ENCODE data around the gene MITF.

The MITF gene

DNA sequence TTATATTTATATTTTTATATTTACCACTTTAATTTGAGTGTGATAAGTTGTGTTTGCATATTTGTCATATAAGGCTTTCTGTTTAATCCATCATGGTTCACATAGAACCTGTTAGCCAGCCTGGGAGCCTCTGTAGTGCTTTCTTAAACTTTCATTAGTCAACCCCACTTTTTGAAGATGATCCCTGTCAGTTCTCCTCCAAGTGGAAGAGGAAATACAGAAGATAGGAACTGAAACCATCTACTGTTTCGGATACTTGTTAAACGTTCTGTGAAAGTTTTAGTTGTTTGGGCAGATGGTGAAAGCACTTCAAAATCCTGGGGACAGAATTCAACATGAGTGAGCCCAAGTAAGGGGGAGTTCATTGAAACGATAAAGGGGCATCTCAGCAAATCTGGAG lies 255.7 kb downstream of the MITF start:
- no peak for TF ChIP-seq POLR2AphosphoS5 (IDR thresholded peaks at IDR 0.05; ENCODE audit: low read depth)
- TF ChIP-seq, protein P1, sequence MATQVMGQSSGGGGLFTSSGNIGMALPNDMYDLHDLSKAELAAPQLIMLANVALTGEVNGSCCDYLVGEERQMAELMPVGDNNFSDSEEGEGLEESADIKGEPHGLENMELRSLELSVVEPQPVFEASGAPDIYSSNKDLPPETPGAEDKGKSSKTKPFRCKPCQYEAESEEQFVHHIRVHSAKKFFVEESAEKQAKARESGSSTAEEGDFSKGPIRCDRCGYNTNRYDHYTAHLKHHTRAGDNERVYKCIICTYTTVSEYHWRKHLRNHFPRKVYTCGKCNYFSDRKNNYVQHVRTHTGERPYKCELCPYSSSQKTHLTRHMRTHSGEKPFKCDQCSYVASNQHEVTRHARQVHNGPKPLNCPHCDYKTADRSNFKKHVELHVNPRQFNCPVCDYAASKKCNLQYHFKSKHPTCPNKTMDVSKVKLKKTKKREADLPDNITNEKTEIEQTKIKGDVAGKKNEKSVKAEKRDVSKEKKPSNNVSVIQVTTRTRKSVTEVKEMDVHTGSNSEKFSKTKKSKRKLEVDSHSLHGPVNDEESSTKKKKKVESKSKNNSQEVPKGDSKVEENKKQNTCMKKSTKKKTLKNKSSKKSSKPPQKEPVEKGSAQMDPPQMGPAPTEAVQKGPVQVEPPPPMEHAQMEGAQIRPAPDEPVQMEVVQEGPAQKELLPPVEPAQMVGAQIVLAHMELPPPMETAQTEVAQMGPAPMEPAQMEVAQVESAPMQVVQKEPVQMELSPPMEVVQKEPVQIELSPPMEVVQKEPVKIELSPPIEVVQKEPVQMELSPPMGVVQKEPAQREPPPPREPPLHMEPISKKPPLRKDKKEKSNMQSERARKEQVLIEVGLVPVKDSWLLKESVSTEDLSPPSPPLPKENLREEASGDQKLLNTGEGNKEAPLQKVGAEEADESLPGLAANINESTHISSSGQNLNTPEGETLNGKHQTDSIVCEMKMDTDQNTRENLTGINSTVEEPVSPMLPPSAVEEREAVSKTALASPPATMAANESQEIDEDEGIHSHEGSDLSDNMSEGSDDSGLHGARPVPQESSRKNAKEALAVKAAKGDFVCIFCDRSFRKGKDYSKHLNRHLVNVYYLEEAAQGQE (IDR thresholded peaks at IDR 0.05; ENCODE audit: insufficient replicate concordance, low read depth) = no peak
- no peaks in the 10 kb centered on the region for H3K27me3 ChIP-seq (ENCODE audit: insufficient read depth, poor library complexity, severe bottlenecking)
- no peak for DNase-seq (ENCODE audit: low read depth in 1 of 2, low spot score in 1 of 2)
- no peak overlapping the region for H3K27ac ChIP-seq (replicated peaks)
- no peak overlapping the region for H3K4me3 ChIP-seq (replicated peaks; ENCODE audit: insufficient read depth, low read length)

DNA sequence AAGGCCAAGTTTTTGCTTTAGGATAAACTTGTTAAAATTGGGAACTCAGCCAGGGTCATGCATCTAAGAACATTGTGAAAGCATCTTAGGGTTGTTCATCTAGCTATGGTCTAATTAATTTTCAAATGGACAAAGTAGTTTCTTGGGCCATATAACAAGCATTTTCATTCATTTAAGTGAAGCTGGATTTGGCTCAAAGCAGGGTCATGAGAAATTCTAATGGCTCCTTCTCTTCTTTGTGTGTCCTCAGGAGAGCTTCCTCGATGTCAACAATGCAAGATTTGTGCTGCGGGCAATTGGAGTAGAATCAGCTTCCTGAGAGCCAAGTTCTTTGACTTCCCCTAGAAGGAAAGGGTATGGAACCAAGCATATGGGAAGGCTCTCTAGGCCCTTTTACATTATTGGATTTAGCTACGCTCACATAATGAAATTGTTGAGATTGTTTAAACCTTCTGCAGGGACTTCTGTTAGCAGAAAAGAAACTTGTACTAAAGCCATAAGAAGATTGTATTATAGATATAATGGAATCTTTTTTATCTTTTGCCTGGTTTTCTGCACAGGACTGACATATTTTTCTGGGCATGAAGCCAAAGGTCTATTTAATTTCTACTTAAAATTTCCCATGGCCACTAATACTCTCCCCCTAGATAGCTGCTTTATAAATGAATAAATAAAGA lies 258.5 kb downstream of the MITF start:
- no peak for DNase-seq (ENCODE audit: low read depth in 1 of 2, low spot score in 1 of 2)
- TF ChIP-seq, protein P2, sequence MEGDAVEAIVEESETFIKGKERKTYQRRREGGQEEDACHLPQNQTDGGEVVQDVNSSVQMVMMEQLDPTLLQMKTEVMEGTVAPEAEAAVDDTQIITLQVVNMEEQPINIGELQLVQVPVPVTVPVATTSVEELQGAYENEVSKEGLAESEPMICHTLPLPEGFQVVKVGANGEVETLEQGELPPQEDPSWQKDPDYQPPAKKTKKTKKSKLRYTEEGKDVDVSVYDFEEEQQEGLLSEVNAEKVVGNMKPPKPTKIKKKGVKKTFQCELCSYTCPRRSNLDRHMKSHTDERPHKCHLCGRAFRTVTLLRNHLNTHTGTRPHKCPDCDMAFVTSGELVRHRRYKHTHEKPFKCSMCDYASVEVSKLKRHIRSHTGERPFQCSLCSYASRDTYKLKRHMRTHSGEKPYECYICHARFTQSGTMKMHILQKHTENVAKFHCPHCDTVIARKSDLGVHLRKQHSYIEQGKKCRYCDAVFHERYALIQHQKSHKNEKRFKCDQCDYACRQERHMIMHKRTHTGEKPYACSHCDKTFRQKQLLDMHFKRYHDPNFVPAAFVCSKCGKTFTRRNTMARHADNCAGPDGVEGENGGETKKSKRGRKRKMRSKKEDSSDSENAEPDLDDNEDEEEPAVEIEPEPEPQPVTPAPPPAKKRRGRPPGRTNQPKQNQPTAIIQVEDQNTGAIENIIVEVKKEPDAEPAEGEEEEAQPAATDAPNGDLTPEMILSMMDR (IDR thresholded peaks at IDR 0.05; ENCODE audit: insufficient read depth, low read length) = no peak
- TF ChIP-seq POLR2AphosphoS5 (IDR thresholded peaks at IDR 0.05; ENCODE audit: low read depth) = no peak
- TF ChIP-seq, protein P1 (IDR thresholded peaks at IDR 0.05; ENCODE audit: insufficient replicate concordance, low read depth) = no peak
- TF ChIP-seq SPI1 (IDR thresholded peaks at IDR 0.05; ENCODE audit: borderline replicate concordance, low read depth) = no peak
- TF ChIP-seq GABPA (IDR thresholded peaks at IDR 0.05; ENCODE audit: low read depth) = no peak
- no peak overlapping the region for H3K27ac ChIP-seq (replicated peaks)
- no peaks in the 10 kb centered on the region for H3K27me3 ChIP-seq (ENCODE audit: insufficient read depth, poor library complexity, severe bottlenecking)
- H3K4me3 ChIP-seq (replicated peaks; ENCODE audit: insufficient read depth, low read length) = no peak overlapping the region

DNA sequence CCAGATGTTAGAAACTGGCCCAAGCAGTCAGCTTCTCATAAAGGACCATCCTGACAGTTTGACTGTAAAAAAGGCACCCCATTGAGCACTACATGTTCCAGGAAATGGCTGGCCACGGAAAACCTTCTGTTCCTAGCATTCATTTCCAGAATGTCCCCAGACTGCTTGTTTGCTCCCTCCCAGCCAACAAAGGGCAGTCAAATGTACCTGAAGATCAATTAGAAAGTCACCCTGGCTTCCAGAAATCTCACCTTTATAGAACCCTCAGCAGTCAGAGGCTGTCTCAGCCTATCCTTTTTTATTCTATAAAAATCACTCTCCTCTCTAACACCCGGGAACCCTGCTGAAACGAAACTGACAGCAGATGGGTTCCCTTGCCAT lies 259.5 kb downstream of the MITF start:
- Histone ChIP-seq H3K4me3 (replicated peaks; ENCODE audit: insufficient read depth, low read length) (no peak overlapping the region), H3K27me3 (ENCODE audit: insufficient read depth, poor library complexity, severe bottlenecking) (no peaks in the 10 kb centered on the region), H3K27ac (replicated peaks) (no peak overlapping the region)
- no peak for TF ChIP-seq POLR2AphosphoS5 (IDR thresholded peaks at IDR 0.05; ENCODE audit: low read depth)
- no peak for TF ChIP-seq GABPA (IDR thresholded peaks at IDR 0.05; ENCODE audit: low read depth)
- TF ChIP-seq, protein P2 (IDR thresholded peaks at IDR 0.05; ENCODE audit: insufficient read depth, low read length) = no peak
- TF ChIP-seq, protein P1 (IDR thresholded peaks at IDR 0.05; ENCODE audit: insufficient replicate concordance, low read depth) = no peak
- TF ChIP-seq SPI1 (IDR thresholded peaks at IDR 0.05; ENCODE audit: borderline replicate concordance, low read depth) = no peak
- DNase-seq (ENCODE audit: low read depth in 1 of 2, low spot score in 1 of 2) = no peak
